GM12878 (cell line): Measurements from ENCODE around the gene SRCAP. TPM values are rescaled to one million over a fixed set of nuclear protein-coding genes. Genes with fewer than 3 reads are reported as not detected.

Source experiments
- ATAC-seq: fragments of 200-7000 bp; cut with Tn5 transposase; 3 replicates; pipeline ENCODE4 v1.9.1; 2020; ENCODE audit warnings: mild to moderate bottlenecking, moderate library complexity
- BruUV-seq: library from RNA; stranded (reverse); fragments of 400-500 nt; replicated peaks from 2 replicates; lab custom pipeline; 2021; lab: Mats Ljungman, UMichigan
- CTCF ChIA-PET: fragments of 300-600 bp; sonication (Branson Sonifier 250); formaldehyde crosslinking; extraction: SDS; loops from one replicate; lab custom pipeline; 2021; ENCODE audit warnings: inconsistent platforms; lab: Yijun Ruan, JAX
- POLR2A ChIA-PET: fragments of 350-600 bp; formaldehyde crosslinking; extraction: SDS; loops from one replicate; lab custom pipeline; 2021; ENCODE audit warnings: inconsistent platforms; lab: Charles Lee
- RAD21 ChIA-PET: fragments of 300-600 bp; sonication (Branson Sonifier 250); formaldehyde crosslinking; loops from one replicate; lab custom pipeline; 2023; ENCODE audit warnings: antibody characterized with exemption; ENCODE audit not compliant: unreplicated experiment; lab: Charles Lee
- SMC1A ChIA-PET: fragments of 300-600 bp; sonication (Branson Sonifier 250); formaldehyde crosslinking; loops from one replicate; lab custom pipeline; 2023; ENCODE audit not compliant: unreplicated experiment, uncharacterized antibody; lab: Charles Lee
- DNase-seq: peaks from one replicate; pipeline ENCODE4 v3.0.0-alpha.2; 2011; ENCODE audit warnings: low read depth, low spot score
- FAIRE-seq: peaks from 3 replicates; lab custom pipeline; 2011; peaks lifted over from hg19 to GRCh38; lab: Jason Lieb, UNC
- H2AFZ ChIP-seq: 2 replicates; pipeline ENCODE4 v1.6.0; 2011; ENCODE audit warnings: low read depth, low read length, control low read depth; ENCODE audit not compliant: control insufficient read depth
- H3K27ac ChIP-seq: 2 replicates; pipeline ENCODE4 v1.5.1; 2011; ENCODE audit warnings: control low read depth; ENCODE audit not compliant: control insufficient read depth, insufficient read depth
- H3K27me3 ChIP-seq, 2 experiments: replicated peaks in 1 of 2; 2 replicates each; pipeline versions ENCODE4 v1.6.0 to v1.6.1; 2011; ENCODE audit warnings: low read length in 1 of 2; ENCODE audit not compliant: control insufficient read depth in 2 of 2, insufficient read depth in 2 of 2
- H3K36me3 ChIP-seq, 2 experiments: 2 replicates each; pipeline ENCODE4 v1.5.1; 2011; ENCODE audit warnings: low read length in 1 of 2; ENCODE audit not compliant: control insufficient read depth in 2 of 2, insufficient read depth in 2 of 2
- H3K4me1 ChIP-seq: 2 replicates; pipeline ENCODE4 v1.6.1; 2011; ENCODE audit warnings: mild to moderate bottlenecking, low read length, moderate library complexity, mixed read lengths; ENCODE audit not compliant: control insufficient read depth, insufficient read depth
- H3K4me2 ChIP-seq: 2 replicates; pipeline ENCODE4 v1.6.0; 2011; ENCODE audit warnings: control low read depth; ENCODE audit not compliant: control insufficient read depth, insufficient read depth
- H3K4me3 ChIP-seq: fragments of 200-600 bp; sonication (generic); 2 replicates; pipeline ENCODE4 v1.5.1; 2016
- H3K79me2 ChIP-seq: 2 replicates; pipeline ENCODE4 v1.6.0; 2011; ENCODE audit warnings: low read length; ENCODE audit not compliant: control insufficient read depth, insufficient read depth
- H3K9ac ChIP-seq: 2 replicates; pipeline ENCODE4 v1.8.0; 2011; ENCODE audit warnings: low read length, control low read depth, mixed read lengths; ENCODE audit not compliant: control insufficient read depth, insufficient read depth
- H3K9me3 ChIP-seq: replicated peaks from 3 replicates; pipeline ENCODE4 v1.5.1; 2011; ENCODE audit warnings: mild to moderate bottlenecking, low read length; ENCODE audit not compliant: control insufficient read depth, insufficient read depth
- H4K20me1 ChIP-seq: 2 replicates; pipeline ENCODE4 v1.6.0; 2011; ENCODE audit not compliant: control insufficient read depth, insufficient read depth
- CHD2 ChIP-seq: IDR thresholded peaks from 2 replicates; pipeline ENCODE4 v1.6.1; 2011; ENCODE audit warnings: low read depth, low read length, improper control_type of control experiment, borderline replicate concordance
- DPF2 ChIP-seq: fragments of 450-650 bp; IDR thresholded peaks from 2 replicates; pipeline ENCODE4 v1.6.1; 2017; ENCODE audit warnings: mild to moderate bottlenecking
- EED ChIP-seq: sonication (generic); IDR thresholded peaks from 2 replicates; pipeline ENCODE4 v1.6.1; 2016; ENCODE audit warnings: antibody characterized with exemption, low read depth
- FOXK2 ChIP-seq: fragments of 450-650 bp; IDR thresholded peaks from 2 replicates; pipeline ENCODE4 v1.6.1; 2017; ENCODE audit warnings: mild to moderate bottlenecking, moderate library complexity
- HCFC1 ChIP-seq: fragments of 150-350 bp; IDR thresholded peaks from 2 replicates; pipeline ENCODE4 v1.6.1; 2014; ENCODE audit warnings: low read length
- JUND ChIP-seq: IDR thresholded peaks from 2 replicates; pipeline ENCODE4 v1.6.1; 2012; ENCODE audit warnings: low read depth, mild to moderate bottlenecking, low read length, improper control_type of control experiment, moderate library complexity
- NRF1 ChIP-seq: conservative IDR thresholded peaks from 2 replicates; pipeline ENCODE4 v1.6.1; 2011; ENCODE audit warnings: mild to moderate bottlenecking, low read depth, low read length, improper control_type of control experiment
- PAX8 ChIP-seq: fragments of 450-650 bp; IDR thresholded peaks from 2 replicates; pipeline ENCODE4 v1.6.1; 2017; ENCODE audit warnings: mild to moderate bottlenecking, moderate library complexity
- POLR2A ChIP-seq: IDR thresholded peaks from 2 replicates; pipeline ENCODE4 v1.6.1; 2011; ENCODE audit warnings: low read depth, mild to moderate bottlenecking, low read length
- RB1 ChIP-seq: fragments of 450-650 bp; formaldehyde crosslinking; IDR thresholded peaks from 2 replicates; pipeline ENCODE4 v1.6.1; 2017; ENCODE audit warnings: mild to moderate bottlenecking, borderline replicate concordance
- SMC3 ChIP-seq: IDR thresholded peaks from 2 replicates; pipeline ENCODE4 v1.6.1; 2011; ENCODE audit warnings: low read length, improper control_type of control experiment, borderline replicate concordance
- ZNF274 ChIP-seq: IDR thresholded peaks from one replicate; pipeline ENCODE4 v1.8.0; 2011; ENCODE audit not compliant: insufficient read length, insufficient read depth
- WGBS: methylation state at CpG from one replicate; pipeline ENCODE4 v1.1.6; 2016; ENCODE audit warnings: low lambda C conversion rate; ENCODE audit not compliant: insufficient replicate concordance, insufficient coverage; ENCODE audit errors: missing lambda C conversion rate; 5-methylcytosine and 5-hydroxymethylcytosine counted together
- in situ Hi-C: fragments of 300-500 bp; cut with MboI; formaldehyde crosslinking; loops from 9 replicates; pipeline ENCODE4 v1.14.3; 2018; ENCODE audit warnings: mixed read lengths
- intact Hi-C: fragments of 100-400 bp; cut with micrococcal nuclease; formaldehyde crosslinking; loops from one replicate; pipeline ENCODE4 v1.14.2; 2022; ENCODE audit not compliant: unreplicated experiment
- polyA plus RNA-seq, 11 experiments: library from polyadenylated mRNA; depleted of rRNA in 4 of 11; unstranded in 6 of 11; stranded (reverse) in 5 of 11; fragments of >200 nt; fragmentation: Nextera tagmentation in 4 of 11; fragmentation: Illumina TruSeq in 1 of 11; extraction: Ambion mirVana in 4 of 11; extraction: Trizol in 1 of 11; gene quantifications; 1 replicate in 1 of 11; 2 replicates in 10 of 11; pipeline versions ENCODE4 v1.2.1 to v1.2.3, GENCODE V29; 2011 to 2016; ENCODE audit warnings: inconsistent platforms in 2 of 11, missing spikeins in 2 of 11, low read depth in 1 of 11
- total RNA-seq, 4 experiments: library from RNA; depleted of rRNA in 3 of 4; stranded (reverse); fragments of >200 nt in 3 of 4; fragmentation: Illumina TruSeq in 1 of 4; extraction: Trizol in 1 of 4; gene quantifications; 2 replicates each; pipeline versions ENCODE4 v1.2.1 to v1.2.3, GENCODE V29; 2013 to 2021
- TF ChIP-seq, protein P1 (sequence below): IDR thresholded peaks from 2 replicates; pipeline ENCODE4 v1.6.1; 2012; ENCODE audit warnings: mild to moderate bottlenecking, low read depth, low read length

The SRCAP gene
- total and polyA plus RNA-seq, 10 of the 15 experiments (the other 5 are each of a cell fraction or from before 2014, with no cell fraction given), result 0.24 to 58.4 (median 11.6) TPM

DNA sequence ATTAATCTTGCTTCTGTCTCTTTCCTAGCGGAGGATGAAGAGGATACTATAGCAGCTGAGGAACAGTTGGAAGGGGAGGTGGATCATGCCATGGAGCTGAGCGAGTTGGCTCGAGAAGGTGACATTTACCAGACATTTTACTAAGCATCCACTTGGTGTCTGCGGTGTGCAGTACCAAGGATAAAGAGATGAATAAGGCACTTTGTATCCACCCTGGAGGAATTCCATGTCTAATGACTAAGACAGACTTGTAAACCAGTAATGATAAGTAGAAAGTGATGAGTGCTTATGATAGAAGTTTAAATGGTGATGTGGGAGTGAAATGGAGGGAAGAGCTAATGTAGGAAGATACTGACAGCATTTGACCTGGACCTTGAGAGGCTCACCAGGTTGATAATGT is 12.0 kb downstream of the SRCAP start:
- Histone ChIP-seq H3K4me2 (no peak overlapping the region), H3K36me3 (peaks cover 45 to 80% of the 10 kb centered on the region in 2 experiments), H3K27me3 (no peaks in the 10 kb centered on the region), H3K4me3 (no peak overlapping the region), H4K20me1 (no peaks in the 10 kb centered on the region; the same call in 1 of the 2 replicates), H3K27ac (no peak overlapping the region), H3K4me1 (no peaks in the 10 kb centered on the region; the same call in 1 of the 2 replicates), H3K9me3 (no peaks in the 10 kb centered on the region), H2AFZ (no peak overlapping the region), H3K79me2 (no peaks in the 10 kb centered on the region; the same call in 1 of the 2 replicates), H3K9ac (no peak overlapping the region)
- CTCF ChIA-PET, result no interaction called here
- ATAC-seq (no peak), DNase-seq (no peak), FAIRE-seq (no peak)
- no TSS peak for BruUV-seq
- SMC1A ChIA-PET, result no interaction called here
- 99% methylated on average over 4 of the region's 4 CpGs for WGBS
- RAD21 ChIA-PET, result no interaction called here
- in situ Hi-C loops (no loop called here), intact Hi-C loops (no loop called here)
- POLR2A ChIA-PET, result no interaction called here
- TF ChIP-seq RB1 (no peak), SMC3 (no peak), JUND (no peak), POLR2A (no peak), FOXK2 (no peak), NRF1 (no peak), HCFC1 (no peak), PAX8 (no peak), DPF2 (no peak), EED (no peak), CHD2 (no peak), ZNF274 (no peak)
- TF ChIP-seq, protein P1, sequence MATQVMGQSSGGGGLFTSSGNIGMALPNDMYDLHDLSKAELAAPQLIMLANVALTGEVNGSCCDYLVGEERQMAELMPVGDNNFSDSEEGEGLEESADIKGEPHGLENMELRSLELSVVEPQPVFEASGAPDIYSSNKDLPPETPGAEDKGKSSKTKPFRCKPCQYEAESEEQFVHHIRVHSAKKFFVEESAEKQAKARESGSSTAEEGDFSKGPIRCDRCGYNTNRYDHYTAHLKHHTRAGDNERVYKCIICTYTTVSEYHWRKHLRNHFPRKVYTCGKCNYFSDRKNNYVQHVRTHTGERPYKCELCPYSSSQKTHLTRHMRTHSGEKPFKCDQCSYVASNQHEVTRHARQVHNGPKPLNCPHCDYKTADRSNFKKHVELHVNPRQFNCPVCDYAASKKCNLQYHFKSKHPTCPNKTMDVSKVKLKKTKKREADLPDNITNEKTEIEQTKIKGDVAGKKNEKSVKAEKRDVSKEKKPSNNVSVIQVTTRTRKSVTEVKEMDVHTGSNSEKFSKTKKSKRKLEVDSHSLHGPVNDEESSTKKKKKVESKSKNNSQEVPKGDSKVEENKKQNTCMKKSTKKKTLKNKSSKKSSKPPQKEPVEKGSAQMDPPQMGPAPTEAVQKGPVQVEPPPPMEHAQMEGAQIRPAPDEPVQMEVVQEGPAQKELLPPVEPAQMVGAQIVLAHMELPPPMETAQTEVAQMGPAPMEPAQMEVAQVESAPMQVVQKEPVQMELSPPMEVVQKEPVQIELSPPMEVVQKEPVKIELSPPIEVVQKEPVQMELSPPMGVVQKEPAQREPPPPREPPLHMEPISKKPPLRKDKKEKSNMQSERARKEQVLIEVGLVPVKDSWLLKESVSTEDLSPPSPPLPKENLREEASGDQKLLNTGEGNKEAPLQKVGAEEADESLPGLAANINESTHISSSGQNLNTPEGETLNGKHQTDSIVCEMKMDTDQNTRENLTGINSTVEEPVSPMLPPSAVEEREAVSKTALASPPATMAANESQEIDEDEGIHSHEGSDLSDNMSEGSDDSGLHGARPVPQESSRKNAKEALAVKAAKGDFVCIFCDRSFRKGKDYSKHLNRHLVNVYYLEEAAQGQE, result no peak
